Neuron (in vitro differentiated cells): ENCODE measurements around the gene SLC39A10.
"Not testable (repeated sequence)": the region's sequence is repeated elsewhere in the genome, so short reads cannot be mapped to it uniquely, and the experiment has no call there.

Experiments
- H2AFZ ChIP-seq: one replicate; pipeline ENCODE4 v1.6.1; 2013; ENCODE audit warnings: low read depth, mild to moderate bottlenecking, inconsistent platforms, low read length, moderate library complexity
- H3K27me3 ChIP-seq: one replicate; pipeline ENCODE4 v1.6.1; 2013; ENCODE audit warnings: low read length; ENCODE audit not compliant: insufficient read depth
- H3K36me3 ChIP-seq: one replicate; pipeline ENCODE4 v1.6.1; 2013; ENCODE audit warnings: low read length; ENCODE audit not compliant: insufficient read depth
- H3K4me1 ChIP-seq: one replicate; pipeline ENCODE4 v1.6.1; 2013; ENCODE audit warnings: low read length; ENCODE audit not compliant: insufficient read depth
- H3K4me3 ChIP-seq: 2 replicates; pipeline ENCODE4 v1.5.1; 2013; ENCODE audit warnings: mild to moderate bottlenecking, low read length, moderate library complexity
- H3K9me3 ChIP-seq: one replicate; pipeline ENCODE4 v1.6.1; 2013; ENCODE audit warnings: low read length

SLC39A10 gene

DNA sequence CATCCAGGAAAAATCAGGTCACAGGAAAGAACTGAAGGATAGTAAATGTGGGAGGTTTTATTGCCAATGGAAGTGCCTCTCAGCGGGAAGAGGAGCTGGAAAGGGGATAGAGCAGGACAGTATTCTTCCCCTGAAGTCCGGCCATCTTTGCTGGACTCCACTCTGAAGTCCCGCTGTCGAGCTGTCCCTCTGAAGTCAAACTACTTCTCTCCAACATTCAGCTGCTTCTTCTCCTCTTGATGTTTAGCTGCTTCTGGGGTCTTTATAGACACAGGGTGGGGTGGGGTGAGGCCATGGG lies 23.5 kb upstream of the SLC39A10 start:
- Histone ChIP-seq H3K27me3 (no peaks in the 10 kb centered on the region), H3K9me3 (no peaks in the 10 kb centered on the region), H2AFZ (no peak overlapping the region), H3K4me1 (no peaks in the 10 kb centered on the region), H3K4me3 (no peak overlapping the region), H3K36me3 (no peaks in the 10 kb centered on the region)

DNA sequence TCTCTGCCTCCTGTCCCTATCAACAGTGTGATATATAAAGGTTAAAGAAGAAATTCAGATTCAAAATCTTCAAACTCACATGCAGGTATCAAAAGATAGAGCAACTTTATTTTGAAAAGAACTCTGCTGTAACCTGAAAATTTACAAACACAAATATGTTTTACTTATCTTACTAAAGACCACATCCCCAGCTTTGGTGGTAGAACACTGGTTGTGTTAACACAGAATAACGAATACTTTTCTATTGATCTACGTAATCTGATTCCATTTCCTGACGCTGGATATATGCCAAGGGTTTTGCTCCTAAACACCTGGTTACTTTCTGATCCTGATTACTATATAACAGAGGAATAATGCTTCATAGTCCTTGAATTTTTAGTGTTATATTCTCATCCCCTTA lies 23.1 kb upstream of the SLC39A10 start:
- no peaks in the 10 kb centered on the region for H3K4me1 ChIP-seq
- no peak overlapping the region for H3K4me3 ChIP-seq
- no peaks in the 10 kb centered on the region for H3K27me3 ChIP-seq
- no peaks in the 10 kb centered on the region for H3K36me3 ChIP-seq
- H2AFZ ChIP-seq = no peak overlapping the region
- no peaks in the 10 kb centered on the region for H3K9me3 ChIP-seq

DNA sequence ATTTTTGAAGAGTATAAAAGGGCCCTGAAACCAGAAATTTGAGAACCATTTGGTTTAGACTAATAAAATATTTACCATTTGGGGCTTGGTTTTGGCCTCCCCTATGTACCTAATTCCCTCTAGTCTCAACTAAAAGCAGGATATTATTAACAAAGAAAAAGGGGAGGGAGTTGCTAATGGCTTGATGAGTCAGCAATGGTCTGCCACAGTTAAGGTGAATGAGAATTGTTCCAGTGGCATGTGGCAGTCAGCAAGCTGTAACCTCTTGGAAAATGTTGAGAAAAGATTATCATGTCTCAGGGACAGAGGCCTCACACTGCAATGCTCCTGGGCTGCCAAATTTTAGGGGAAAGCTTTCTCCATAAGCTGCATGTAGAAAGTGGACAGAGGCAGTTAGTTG lies 20.1 kb upstream of the SLC39A10 start:
- Histone ChIP-seq H3K9me3 (no peaks in the 10 kb centered on the region), H2AFZ (no peak overlapping the region), H3K4me1 (no peaks in the 10 kb centered on the region), H3K27me3 (no peaks in the 10 kb centered on the region), H3K36me3 (no peaks in the 10 kb centered on the region), H3K4me3 (no peak overlapping the region)

DNA sequence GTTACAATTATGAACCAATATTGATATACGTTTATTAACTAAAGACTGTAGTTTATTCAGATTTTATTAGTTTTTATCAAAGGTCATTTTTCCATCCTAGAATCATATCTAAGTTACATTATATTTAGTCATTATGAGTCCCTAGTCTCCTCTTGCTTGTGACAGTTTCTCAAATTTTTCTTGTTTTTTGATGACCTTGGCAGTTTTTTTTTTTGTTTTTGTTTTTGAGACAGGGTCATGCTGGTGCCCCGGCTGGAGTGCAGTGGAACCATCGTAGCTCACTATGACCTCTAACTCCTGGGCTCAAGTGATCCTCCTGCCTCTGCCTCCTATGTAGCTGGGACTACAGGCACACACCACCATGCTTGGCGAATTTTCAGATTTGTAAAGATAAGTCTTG lies 18.3 kb upstream of the SLC39A10 start:
- Histone ChIP-seq H3K4me1 (no peaks in the 10 kb centered on the region), H3K9me3 (no peaks in the 10 kb centered on the region), H2AFZ (no peak overlapping the region), H3K36me3 (no peaks in the 10 kb centered on the region), H3K27me3 (no peaks in the 10 kb centered on the region), H3K4me3 (no peak overlapping the region)

DNA sequence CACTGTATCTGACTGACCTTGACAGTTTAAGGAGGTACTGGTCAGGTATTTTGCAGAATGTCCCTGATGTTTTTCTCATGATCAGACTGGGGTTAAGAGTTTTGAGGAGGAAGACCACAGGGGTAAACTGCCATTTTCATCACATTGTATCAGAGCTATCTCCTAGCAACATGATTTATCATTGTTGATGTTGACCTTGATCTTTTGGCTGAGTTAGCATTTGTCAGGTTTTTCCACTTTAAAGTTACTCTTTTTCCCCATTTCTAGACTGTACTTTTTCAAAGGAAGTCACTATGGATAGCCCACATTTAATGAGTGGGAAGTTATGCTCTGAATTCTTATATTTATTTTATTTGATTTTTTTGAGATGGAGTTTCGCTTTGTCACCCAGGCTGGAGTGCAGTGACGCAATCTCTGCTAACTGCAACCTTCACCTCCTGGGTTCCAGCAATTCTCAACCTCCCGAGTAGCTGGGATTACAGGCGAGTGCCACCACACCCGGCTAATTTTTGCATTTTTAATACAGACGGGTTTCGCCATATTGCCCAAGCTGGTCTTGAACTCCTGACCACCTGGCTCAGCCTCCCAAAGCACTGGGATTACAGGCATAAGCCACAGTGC lies 17.7 kb upstream of the SLC39A10 start:
- Histone ChIP-seq H2AFZ (no peak overlapping the region), H3K4me1 (no peaks in the 10 kb centered on the region), H3K36me3 (no peaks in the 10 kb centered on the region), H3K4me3 (no peak overlapping the region), H3K9me3 (no peaks in the 10 kb centered on the region), H3K27me3 (no peaks in the 10 kb centered on the region)

DNA sequence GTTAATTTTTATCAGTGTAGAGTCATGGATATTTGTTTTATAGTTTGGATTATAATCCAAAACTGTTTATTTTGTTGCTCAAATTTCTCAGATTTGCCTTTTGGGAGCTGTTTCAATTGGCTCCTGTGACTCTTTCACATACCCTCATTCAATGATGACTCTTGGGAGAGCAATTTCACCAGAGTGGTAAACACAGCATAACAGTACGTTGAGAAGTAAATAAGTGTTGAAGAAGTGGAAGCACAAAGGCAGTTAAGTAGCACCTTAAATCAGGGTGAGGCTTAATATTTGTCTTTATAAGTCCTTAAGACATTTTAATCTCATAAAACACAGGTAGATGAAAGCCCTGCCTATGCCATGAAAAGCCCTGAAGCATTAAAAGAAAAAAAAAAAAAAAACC lies 17.1 kb upstream of the SLC39A10 start:
- Histone ChIP-seq H3K9me3 (no peaks in the 10 kb centered on the region), H3K4me1 (no peaks in the 10 kb centered on the region), H3K36me3 (no peaks in the 10 kb centered on the region), H3K27me3 (no peaks in the 10 kb centered on the region), H3K4me3 (no peak overlapping the region), H2AFZ (no peak overlapping the region)

DNA sequence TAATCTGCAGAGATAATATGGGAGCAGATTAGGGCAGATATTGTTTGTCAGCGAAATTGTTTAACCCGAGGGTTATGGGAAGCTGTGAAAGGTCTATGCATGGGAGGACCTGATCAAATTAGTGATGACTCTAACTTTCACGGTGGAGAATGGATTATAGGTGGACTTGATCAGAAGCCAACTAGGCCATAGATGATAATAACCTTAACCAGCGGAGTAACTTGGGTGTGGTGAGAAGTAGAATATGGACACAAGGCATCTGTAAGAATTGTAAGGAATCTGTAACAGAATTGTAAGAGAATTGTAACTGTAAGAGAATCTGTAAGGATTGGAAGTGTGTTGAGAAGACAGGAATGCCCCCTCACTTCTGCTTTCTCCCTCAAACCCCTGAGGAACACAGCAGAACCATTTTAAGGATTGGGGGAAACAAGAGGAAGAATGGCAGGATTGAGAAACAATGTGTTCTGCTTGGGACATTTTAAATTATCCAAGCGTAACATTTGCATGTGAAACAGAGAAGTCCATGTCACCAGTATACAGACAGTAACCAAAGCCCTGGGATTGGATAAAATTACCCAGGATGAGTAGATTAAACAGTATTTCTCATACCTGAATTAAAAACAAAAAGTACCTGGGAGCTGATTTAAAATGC lies 14.9 kb upstream of the SLC39A10 start:
- no peaks in the 10 kb centered on the region for H3K36me3 ChIP-seq
- no peak overlapping the region for H2AFZ ChIP-seq
- no peaks in the 10 kb centered on the region for H3K4me1 ChIP-seq
- H3K4me3 ChIP-seq = no peak overlapping the region
- no peaks in the 10 kb centered on the region for H3K9me3 ChIP-seq
- no peaks in the 10 kb centered on the region for H3K27me3 ChIP-seq

DNA sequence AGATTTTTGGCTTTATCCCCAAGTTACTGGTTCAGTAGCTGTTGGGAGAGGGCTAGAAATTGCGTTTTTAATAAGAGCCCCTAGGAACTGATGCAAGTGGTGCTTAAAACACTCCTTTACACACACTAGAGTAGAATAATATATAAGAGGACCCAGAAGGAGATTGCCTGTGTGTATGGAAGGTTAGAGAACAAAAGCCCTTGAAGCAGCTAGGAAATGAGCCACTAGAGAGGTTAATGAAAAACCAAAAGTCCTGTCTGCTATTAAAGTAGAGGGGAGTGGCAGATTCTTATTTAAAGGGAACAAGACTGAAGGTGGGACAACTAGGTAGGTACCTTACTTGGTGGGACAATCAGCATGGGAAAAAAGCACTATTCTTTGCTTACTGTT lies 14.4 kb upstream of the SLC39A10 start:
- no peak overlapping the region for H2AFZ ChIP-seq
- H3K27me3 ChIP-seq = no peaks in the 10 kb centered on the region
- H3K4me3 ChIP-seq = no peak overlapping the region
- no peaks in the 10 kb centered on the region for H3K4me1 ChIP-seq
- H3K9me3 ChIP-seq = no peaks in the 10 kb centered on the region
- no peaks in the 10 kb centered on the region for H3K36me3 ChIP-seq

DNA sequence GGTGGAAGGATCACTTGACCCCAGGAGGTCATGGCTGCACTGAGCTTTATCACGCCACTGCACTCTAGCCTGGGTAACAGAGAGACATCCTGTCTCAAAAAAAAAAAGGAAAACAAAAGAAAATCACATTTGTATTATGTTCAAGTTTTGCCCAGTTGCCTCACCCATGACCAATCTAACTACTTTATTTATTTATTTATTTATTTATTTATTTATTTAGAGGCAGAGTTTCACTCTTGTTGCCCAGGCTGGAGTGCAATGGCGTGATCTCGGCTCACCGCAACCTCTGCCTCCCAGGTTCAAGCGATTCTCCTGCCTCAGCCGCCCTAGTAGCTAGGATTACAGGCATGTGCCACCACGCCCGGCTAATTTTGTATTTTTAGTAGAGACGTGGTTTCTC lies 12.3 kb upstream of the SLC39A10 start:
- not testable (repeated sequence) for H3K4me3 ChIP-seq, H3K9me3 ChIP-seq, H3K4me1 ChIP-seq, H3K36me3 ChIP-seq, H3K27me3 ChIP-seq, H2AFZ ChIP-seq

DNA sequence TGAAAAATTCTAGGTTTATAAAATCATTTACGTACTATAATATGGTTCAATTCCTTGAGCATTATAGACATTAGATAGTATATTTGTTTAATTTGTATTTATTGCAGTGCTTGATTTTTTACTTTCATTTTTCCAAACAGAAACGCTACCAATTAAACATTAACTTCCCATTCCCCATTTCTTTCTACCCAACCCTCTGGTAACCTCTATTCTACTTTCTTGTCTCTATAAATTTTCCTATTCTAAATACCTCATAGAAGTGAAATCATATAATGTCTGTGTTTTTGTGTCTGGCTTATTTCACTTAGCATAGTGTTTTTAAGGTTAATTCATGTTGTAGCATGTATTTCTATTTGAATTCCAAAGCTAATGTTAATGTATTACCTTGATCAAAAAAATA lies 11.6 kb upstream of the SLC39A10 start:
- H3K9me3 ChIP-seq = no peaks in the 10 kb centered on the region
- no peaks in the 10 kb centered on the region for H3K4me1 ChIP-seq
- H3K27me3 ChIP-seq = no peaks in the 10 kb centered on the region
- no peak overlapping the region for H2AFZ ChIP-seq
- no peak overlapping the region for H3K4me3 ChIP-seq
- no peaks in the 10 kb centered on the region for H3K36me3 ChIP-seq

DNA sequence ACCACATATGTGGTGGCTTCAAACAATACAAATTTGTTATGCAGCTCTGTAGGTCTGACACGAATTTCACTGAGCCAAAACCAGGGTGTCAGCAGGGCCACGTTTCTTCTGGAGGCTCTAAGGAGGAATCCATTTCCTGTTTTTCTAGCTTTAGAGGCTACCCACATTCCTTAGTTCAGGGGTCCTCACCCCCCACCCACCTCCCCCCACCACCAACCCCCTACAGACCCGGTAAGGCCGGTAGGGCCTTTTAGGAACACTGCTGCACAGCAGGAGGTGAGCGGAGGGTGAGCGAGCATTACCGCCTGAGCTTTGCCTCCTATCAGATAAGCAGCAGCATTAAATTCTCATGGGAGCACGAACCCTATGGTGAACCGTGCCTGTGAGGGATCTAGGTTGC lies 10.6 kb upstream of the SLC39A10 start:
- no peaks in the 10 kb centered on the region for H3K27me3 ChIP-seq
- H3K4me3 ChIP-seq = no peak overlapping the region
- H3K9me3 ChIP-seq = no peaks in the 10 kb centered on the region
- H3K36me3 ChIP-seq = no peaks in the 10 kb centered on the region
- no peak overlapping the region for H2AFZ ChIP-seq
- H3K4me1 ChIP-seq = no peaks in the 10 kb centered on the region

DNA sequence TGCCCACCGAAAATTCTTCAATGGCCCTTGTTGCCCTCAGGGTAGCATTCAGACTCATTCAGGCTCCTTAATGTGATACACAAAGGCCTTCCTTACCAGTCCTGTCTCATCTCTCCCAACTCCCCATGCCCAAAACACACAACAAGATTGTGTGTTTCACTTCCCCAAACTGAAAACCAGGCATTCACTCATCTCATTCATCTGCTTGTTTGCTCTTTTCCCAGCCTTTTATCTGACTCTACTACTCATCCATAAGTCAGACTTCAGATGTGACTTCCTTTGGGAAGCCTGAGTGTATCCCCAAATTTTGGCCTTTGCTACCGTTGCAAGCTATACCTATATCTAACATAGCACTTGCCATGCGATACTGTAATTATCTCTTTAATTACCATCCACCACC lies 9.7 kb upstream of the SLC39A10 start:
- Histone ChIP-seq H3K4me3 (no peak overlapping the region), H3K9me3 (no peaks in the 10 kb centered on the region), H3K36me3 (no peaks in the 10 kb centered on the region), H3K27me3 (no peaks in the 10 kb centered on the region), H2AFZ (no peak overlapping the region), H3K4me1 (no peaks in the 10 kb centered on the region)

DNA sequence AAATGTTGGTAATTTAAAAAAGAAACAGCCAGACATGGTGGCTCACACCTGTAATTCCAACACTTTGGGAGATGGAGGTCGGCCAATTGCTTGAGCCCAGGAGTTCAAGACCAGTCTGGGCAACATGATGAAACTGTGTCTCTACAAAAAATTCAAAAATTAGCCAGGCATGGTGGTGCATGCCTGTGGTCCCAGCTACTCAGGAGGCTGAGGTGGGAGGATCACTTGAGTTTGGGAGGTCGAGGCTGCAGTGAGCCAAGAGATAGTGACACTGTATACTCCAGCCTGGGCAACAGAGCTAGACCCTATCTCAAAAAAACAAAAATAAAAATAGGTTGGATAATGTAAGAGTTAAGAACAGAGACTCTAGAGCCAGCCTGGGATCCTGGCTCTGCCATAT lies 8.7 kb upstream of the SLC39A10 start:
- H3K4me3 ChIP-seq, H3K27me3 ChIP-seq, H2AFZ ChIP-seq, H3K36me3 ChIP-seq, H3K4me1 ChIP-seq, H3K9me3 ChIP-seq: not testable (repeated sequence)

DNA sequence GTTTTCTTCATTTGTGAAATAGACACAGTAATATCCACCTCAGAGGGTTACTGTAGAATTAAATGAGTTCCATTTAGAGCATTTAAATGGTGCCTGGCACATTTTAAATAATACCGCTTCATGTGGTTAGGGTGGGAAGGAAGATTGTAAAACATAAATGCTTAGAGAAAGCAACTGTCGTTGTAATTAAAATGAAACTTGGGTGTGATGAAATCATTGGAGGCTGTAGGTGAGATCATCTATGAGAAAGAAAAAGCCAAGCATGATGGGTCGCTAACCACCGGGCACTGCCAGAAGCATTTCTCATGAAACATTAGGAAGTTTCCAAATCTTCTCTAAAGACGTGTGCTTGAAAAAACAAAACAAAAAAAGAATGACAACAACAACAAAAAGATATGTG lies 8.2 kb upstream of the SLC39A10 start:
- Histone ChIP-seq H2AFZ (no peak overlapping the region), H3K4me3 (no peak overlapping the region), H3K9me3 (no peaks in the 10 kb centered on the region), H3K4me1 (no peaks in the 10 kb centered on the region), H3K27me3 (no peaks in the 10 kb centered on the region), H3K36me3 (no peaks in the 10 kb centered on the region)
